Measurements from ENCODE around the gene FSTL4.

DNA sequence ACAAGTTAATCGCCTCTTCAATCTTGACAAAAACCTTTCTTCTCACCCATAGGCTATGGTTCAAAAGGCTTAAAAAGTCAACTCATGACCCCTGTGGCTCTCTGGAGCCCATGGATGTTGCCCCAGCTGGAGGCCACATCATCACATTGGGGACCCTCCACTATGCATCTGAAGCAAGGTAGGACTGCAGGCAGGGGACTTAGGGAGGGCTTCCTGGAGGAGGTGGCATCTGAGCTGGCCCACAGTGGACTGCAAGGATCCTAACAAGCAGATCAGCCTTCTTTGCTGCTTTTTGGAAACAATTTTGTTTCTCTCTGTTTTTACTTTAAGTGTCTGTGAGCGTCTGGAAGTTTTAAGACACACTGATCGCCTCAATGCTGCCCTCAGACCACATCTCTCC is 325.9 kb downstream of the FSTL4 start:
- TF ChIP-seq OSR1 (CRISPR knock-in tag; IDR thresholded peaks at IDR 0.05) = no peak
- TF ChIP-seq RARB (CRISPR knock-in tag; IDR thresholded peaks at IDR 0.05) = no peak
- TF ChIP-seq, protein P1, sequence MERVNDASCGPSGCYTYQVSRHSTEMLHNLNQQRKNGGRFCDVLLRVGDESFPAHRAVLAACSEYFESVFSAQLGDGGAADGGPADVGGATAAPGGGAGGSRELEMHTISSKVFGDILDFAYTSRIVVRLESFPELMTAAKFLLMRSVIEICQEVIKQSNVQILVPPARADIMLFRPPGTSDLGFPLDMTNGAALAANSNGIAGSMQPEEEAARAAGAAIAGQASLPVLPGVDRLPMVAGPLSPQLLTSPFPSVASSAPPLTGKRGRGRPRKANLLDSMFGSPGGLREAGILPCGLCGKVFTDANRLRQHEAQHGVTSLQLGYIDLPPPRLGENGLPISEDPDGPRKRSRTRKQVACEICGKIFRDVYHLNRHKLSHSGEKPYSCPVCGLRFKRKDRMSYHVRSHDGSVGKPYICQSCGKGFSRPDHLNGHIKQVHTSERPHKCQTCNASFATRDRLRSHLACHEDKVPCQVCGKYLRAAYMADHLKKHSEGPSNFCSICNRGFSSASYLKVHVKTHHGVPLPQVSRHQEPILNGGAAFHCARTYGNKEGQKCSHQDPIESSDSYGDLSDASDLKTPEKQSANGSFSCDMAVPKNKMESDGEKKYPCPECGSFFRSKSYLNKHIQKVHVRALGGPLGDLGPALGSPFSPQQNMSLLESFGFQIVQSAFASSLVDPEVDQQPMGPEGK (CRISPR knock-in tag; IDR thresholded peaks at IDR 0.05; ENCODE audit: borderline replicate concordance) = no peak
- TF ChIP-seq SNAI2 (CRISPR knock-in tag; IDR thresholded peaks at IDR 0.05) = no peak
- TF ChIP-seq ESRRG (CRISPR knock-in tag; IDR thresholded peaks at IDR 0.05) = no peak
- TF ChIP-seq CREB5 (CRISPR knock-in tag; IDR thresholded peaks at IDR 0.05; ENCODE audit: low read depth) = no peak
- no peak for TF ChIP-seq ISL1 (CRISPR knock-in tag; IDR thresholded peaks at IDR 0.05)
- no peak for TF ChIP-seq TSHZ2 (CRISPR knock-in tag; IDR thresholded peaks at IDR 0.05)
- no peak for TF ChIP-seq ZC3H10 (CRISPR knock-in tag; IDR thresholded peaks at IDR 0.05)
